ENCODE results near the gene NEUROD2. TPM values are rescaled to one million over a fixed set of nuclear protein-coding genes. Genes with fewer than 3 reads are reported as not detected.

Gene NEUROD2
- total RNA-seq, 2 donors from 2014 or later: not detected

GRCh38 chr17:39619786-39620101, 12.0 kb upstream of the NEUROD2 start:
- DNase-seq: no peak
- no peaks in the 10 kb centered on the region for H3K4me1 ChIP-seq (ENCODE audit: control insufficient read depth, insufficient read depth, low read length)
- no peak for TF ChIP-seq CTCF (conservative IDR thresholded peaks at IDR 0.05)
- Mint-ChIP-seq H3K27me3 (ENCODE audit: insufficient read depth) (peaks cover 86% of the 10 kb centered on the region), H3K4me3 (no peak overlapping the region), H3K4me1 (peaks cover 3% of the 10 kb centered on the region), H3K36me3 (ENCODE audit: low read depth) (no peaks in the 10 kb centered on the region), H3K27ac (no peak overlapping the region), H3K9me3 (no peaks in the 10 kb centered on the region)
- H3K9ac ChIP-seq (ENCODE audit: extremely low read depth, low read length, poor library complexity, severe bottlenecking): no peak overlapping the region
- 57% methylated on average over 1 of the region's 1 CpG; no CpG with 5 or more reads in 1 of the 2 experiments for WGBS, 2 experiments (ENCODE audit: insufficient coverage in 1 of 2, insufficient read length in 1 of 2)
- no peak overlapping the region for H3K27ac ChIP-seq (ENCODE audit: low read depth, low read length)
- H3K36me3 ChIP-seq (ENCODE audit: control insufficient read depth, insufficient read depth, low read length): no peaks in the 10 kb centered on the region
- H3K9me3 ChIP-seq (ENCODE audit: control insufficient read depth, low read length): no peaks in the 10 kb centered on the region
- no peak overlapping the region for H3K4me3 ChIP-seq (ENCODE audit: low read length)
- H3K27me3 ChIP-seq (ENCODE audit: control insufficient read depth, insufficient read depth, low read length, poor library complexity, severe bottlenecking): peaks cover 71% of the 10 kb centered on the region

GRCh38 chr17:39618956-39619785, 11.5 kb upstream of the NEUROD2 start:
- Histone ChIP-seq H3K27ac (ENCODE audit: low read depth, low read length) (no peak overlapping the region), H3K9me3 (ENCODE audit: control insufficient read depth, low read length) (no peaks in the 10 kb centered on the region), H3K4me3 (ENCODE audit: low read length) (no peak overlapping the region), H3K4me1 (ENCODE audit: control insufficient read depth, insufficient read depth, low read length) (no peaks in the 10 kb centered on the region), H3K27me3 (ENCODE audit: control insufficient read depth, insufficient read depth, low read length, poor library complexity, severe bottlenecking) (peaks cover 72% of the 10 kb centered on the region), H3K36me3 (ENCODE audit: control insufficient read depth, insufficient read depth, low read length) (no peaks in the 10 kb centered on the region), H3K9ac (ENCODE audit: extremely low read depth, low read length, poor library complexity, severe bottlenecking) (no peak overlapping the region)
- Mint-ChIP-seq H3K27ac (no peak overlapping the region), H3K4me1 (peaks cover 3% of the 10 kb centered on the region), H3K27me3 (ENCODE audit: insufficient read depth) (peaks cover 87% of the 10 kb centered on the region), H3K4me3 (no peak overlapping the region), H3K9me3 (no peaks in the 10 kb centered on the region), H3K36me3 (ENCODE audit: low read depth) (no peaks in the 10 kb centered on the region)
- 63 to 67% methylated on average over 9 to 13 of the region's 13 CpGs for WGBS, 2 experiments (ENCODE audit: insufficient coverage in 1 of 2, insufficient read length in 1 of 2)
- DNase-seq: no peak
- TF ChIP-seq CTCF (conservative IDR thresholded peaks at IDR 0.05): no peak

GRCh38 chr17:39618246-39618913, 10.7 kb upstream of the NEUROD2 start:
- H3K27ac ChIP-seq (ENCODE audit: low read depth, low read length): no peak overlapping the region
- H3K27ac Mint-ChIP-seq: no peak overlapping the region
- TF ChIP-seq CTCF (conservative IDR thresholded peaks at IDR 0.05): no peak

More at GRCh38 chr17:39618246-39618913, 10.7 kb upstream of the NEUROD2 start:
- peak; percentile 78 for DNase-seq
- Histone ChIP-seq H3K4me1 (ENCODE audit: control insufficient read depth, insufficient read depth, low read length) (no peaks in the 10 kb centered on the region), H3K27me3 (ENCODE audit: control insufficient read depth, insufficient read depth, low read length, poor library complexity, severe bottlenecking) (peaks cover 79% of the 10 kb centered on the region), H3K4me3 (ENCODE audit: low read length) (peak overlapping the region; percentile 71), H3K9ac (ENCODE audit: extremely low read depth, low read length, poor library complexity, severe bottlenecking) (no peak overlapping the region), H3K9me3 (ENCODE audit: control insufficient read depth, low read length) (no peaks in the 10 kb centered on the region), H3K36me3 (ENCODE audit: control insufficient read depth, insufficient read depth, low read length) (no peaks in the 10 kb centered on the region)
- H3K4me1 Mint-ChIP-seq: peaks cover 3% of the 10 kb centered on the region
- peaks cover 88% of the 10 kb centered on the region for H3K27me3 Mint-ChIP-seq (ENCODE audit: insufficient read depth)
- no peaks in the 10 kb centered on the region for H3K36me3 Mint-ChIP-seq (ENCODE audit: low read depth)
- H3K9me3 Mint-ChIP-seq: no peaks in the 10 kb centered on the region
- H3K4me3 Mint-ChIP-seq: peak overlapping the region; percentile 59
- WGBS, 2 experiments (ENCODE audit: insufficient coverage in 1 of 2, insufficient read length in 1 of 2): 0 to 3% methylated on average over 19 to 32 of the region's 33 CpGs

Measured in endodermal cell (in vitro differentiated cells).